Stromal cell of bone marrow (primary cell): ENCODE results near the gene TAP1.
"Not testable (repeated sequence)": the region's sequence is repeated elsewhere in the genome, so short reads cannot be mapped to it uniquely, and the experiment has no call there.

Experiments used
- DNase-seq: peaks from one replicate; pipeline ENCODE4 v3.0.0-alpha.2; 2012; ENCODE audit warnings: low read depth

The TAP1 gene

GRCh38 chr6:32840604-32841246 is 12.8 kb downstream of the TAP1 start:
- no peak for DNase-seq

- no peak for DNase-seq
Observed at GRCh38 chr6:32839356-32839755, 14.1 kb downstream of the TAP1 start.

GRCh38 chr6:32838114-32838958 is 15.2 kb downstream of the TAP1 start, which contains the start of gene TAP2:
Gene TAP2, minus strand, starts transcription at chr6:32838739. Its CDS starts 506 bp downstream, at chr6:32838233.
- peak; percentile 86 for DNase-seq

- no peak for DNase-seq
Observed at GRCh38 chr6:32837651-32838113, 15.8 kb downstream of the TAP1 start.

- no peak for DNase-seq
Observed at GRCh38 chr6:32836873-32837272, 16.6 kb downstream of the TAP1 start.

GRCh38 chr6:32835167-32835893 is 18.2 kb downstream of the TAP1 start:
- no peak for DNase-seq

GRCh38 chr6:32833664-32834063 is 19.8 kb downstream of the TAP1 start:
- no peak for DNase-seq

- no peak for DNase-seq
Observed at GRCh38 chr6:32832535-32832934, 21.0 kb downstream of the TAP1 start.

- no peak for DNase-seq
Observed at GRCh38 chr6:32830936-32831335, 22.6 kb downstream of the TAP1 start.

- DNase-seq = no peak
Observed at GRCh38 chr6:32830017-32830416, 23.5 kb downstream of the TAP1 start.

- no peak for DNase-seq
Observed at GRCh38 chr6:32829495-32829894, 24.0 kb downstream of the TAP1 start.

- DNase-seq = no peak
Observed at GRCh38 chr6:32827025-32827424, 26.5 kb downstream of the TAP1 start.

GRCh38 chr6:32825966-32826365 is 27.5 kb downstream of the TAP1 start:
- DNase-seq = peak; percentile 56

- peak; percentile 28 for DNase-seq
Observed at GRCh38 chr6:32819729-32820128, 33.8 kb downstream of the TAP1 start.

GRCh38 chr6:32818867-32819266 is 34.6 kb downstream of the TAP1 start:
- DNase-seq = no peak

- DNase-seq = no peak
Observed at GRCh38 chr6:32816746-32817204, 36.7 kb downstream of the TAP1 start, which contains the start of gene HLA-DOB. Gene HLA-DOB, minus strand, starts transcription at chr6:32817002. Its CDS starts 51 bp downstream, at chr6:32816951.

GRCh38 chr6:32815996-32816395 is 37.5 kb downstream of the TAP1 start:
- DNase-seq = no peak

GRCh38 chr6:32815115-32815514 is 38.4 kb downstream of the TAP1 start:
- DNase-seq = peak; percentile 73

GRCh38 chr6:32814145-32814544 is 39.4 kb downstream of the TAP1 start:
- no peak for DNase-seq

GRCh38 chr6:32809171-32809570 is 44.3 kb downstream of the TAP1 start:
- DNase-seq = no peak

- no peak for DNase-seq
Observed at GRCh38 chr6:32807020-32807580, 46.4 kb downstream of the TAP1 start.

- not testable (repeated sequence) for DNase-seq
Observed at GRCh38 chr6:32805404-32805803, 48.1 kb downstream of the TAP1 start.
